ENCODE results near the gene ARHGAP9. TPM values are rescaled to one million over a fixed set of nuclear protein-coding genes. Genes with fewer than 3 reads are reported as not detected.

ARHGAP9 gene
- total and polyA plus RNA-seq, 2 of the 8 experiments (the other 6 are each of a cell fraction or from before 2014, with no cell fraction given): 3.2 to 6.0 TPM

GRCh38 chr12:57433370-57433769, 46.3 kb downstream of the ARHGAP9 start:
- H3K27me3 ChIP-seq (replicated peaks in 1 of 4; ENCODE audit: control insufficient read depth in 3 of 4, extremely low read depth in 1 of 4, insufficient read depth in 3 of 4, low read length in 3 of 4): no peaks in the 10 kb centered on the region
- ChIA-PET POLR2A (ENCODE audit: partially characterized antibody) (interaction anchor here (1.1 to 13.2 kb wide), 3 partner anchors 9 to 182 kb away, joined by 3 to 168 read pairs (median 5); partner anchors contain the start of genes INHBE and STAC3), CTCF (ENCODE audit: partially characterized antibody) (interaction anchor here (0.8 to 7.7 kb wide), 7 partner anchors 19 to 219 kb away, joined by 3 to 112 read pairs (median 3); partner anchors contain the start of gene INHBE)
- H3K18ac ChIP-seq (ENCODE audit: extremely low read depth, low read length): no peak overlapping the region
- H2AFZ ChIP-seq (ENCODE audit: low read length): no peak overlapping the region
- no peak overlapping the region for H2BK5ac ChIP-seq (ENCODE audit: low read depth, low read length)
- peaks cover 3% of the 10 kb centered on the region for H3K79me1 ChIP-seq (ENCODE audit: low read depth, low read length)
- no peak overlapping the region for H3K56ac ChIP-seq (replicated peaks; ENCODE audit: insufficient read length, low read depth, low read length)
- FAIRE-seq (no peak), DNase-seq (ENCODE audit: low read depth in 1 of 2, low spot score in 2 of 2) (no peak)
- no peak overlapping the region for H4K91ac ChIP-seq (replicated peaks; ENCODE audit: insufficient read length, low read length)
- no peak overlapping the region for H2AK5ac ChIP-seq (ENCODE audit: low read depth, low read length)
- no peak overlapping the region for H4K5ac ChIP-seq (ENCODE audit: insufficient read length, low read depth, low read length)
- no peak overlapping the region for H2BK20ac ChIP-seq (ENCODE audit: low read length)
- no peak overlapping the region for H3K4me2 ChIP-seq (ENCODE audit: insufficient read depth in 1 of 2, low read depth in 2 of 2, low read length in 2 of 2)
- H2BK15ac ChIP-seq (ENCODE audit: low read length): no peak overlapping the region
- no peak overlapping the region for H3K9ac ChIP-seq (replicated peaks in 1 of 4; ENCODE audit: extremely low read depth in 1 of 4, low read depth in 3 of 4, low read length in 3 of 4)
- H3K27ac ChIP-seq (ENCODE audit: low read depth, low read length): no peak overlapping the region
- H3K4ac ChIP-seq (replicated peaks; ENCODE audit: insufficient read length, low read depth, low read length): no peak overlapping the region
- no peak overlapping the region for H4K8ac ChIP-seq (ENCODE audit: extremely low read depth, insufficient read depth, low read length)
- no peaks in the 10 kb centered on the region for H3K36me3 ChIP-seq (ENCODE audit: control insufficient read depth in 2 of 4, insufficient read depth in 4 of 4, low read length in 3 of 4)
- H2BK12ac ChIP-seq (ENCODE audit: low read depth, low read length): no peak overlapping the region
- no peaks in the 10 kb centered on the region for H4K20me1 ChIP-seq (replicated peaks in 1 of 2; ENCODE audit: control insufficient read depth in 1 of 2, insufficient read depth in 2 of 2, low read length in 2 of 2)
- H3K23ac ChIP-seq (ENCODE audit: insufficient read length): no peak overlapping the region
- TF ChIP-seq KDM5A (IDR thresholded peaks at IDR 0.05; ENCODE audit: low read length) (no peak), SP2 (IDR thresholded peaks at IDR 0.05; ENCODE audit: low read length) (no peak), JUN (IDR thresholded peaks at IDR 0.05; ENCODE audit: low read depth, low read length) (no peak), SUZ12 (IDR thresholded peaks at IDR 0.05; ENCODE audit: low read length) (no peak), MAFK (IDR thresholded peaks at IDR 0.05; ENCODE audit: low read depth, low read length) (no peak), SIX5 (IDR thresholded peaks at IDR 0.05; ENCODE audit: low read depth, low read length) (no peak)
- peaks cover 0 to 5% (median 2%) of the 10 kb centered on the region in 4 experiments; a peak in 5 of 7 replicates for H3K4me1 ChIP-seq (replicated peaks in 1 of 4; ENCODE audit: control insufficient read depth in 3 of 4, insufficient read depth in 4 of 4, low read length in 3 of 4)
- H2BK120ac ChIP-seq (replicated peaks; ENCODE audit: low read depth, low read length): no peak overlapping the region
- H3K4me3 ChIP-seq (ENCODE audit: extremely low read depth in 1 of 4, insufficient read depth in 2 of 4, low read depth in 3 of 4, low read length in 4 of 4): no peak overlapping the region
- 61% methylated on average over 3 of the region's 3 CpGs; no CpG with 5 or more reads in 1 of the 2 experiments for WGBS, 2 experiments (ENCODE audit: extremely low coverage in 1 of 2, insufficient coverage in 1 of 2, insufficient read length in 1 of 2, insufficient replicate concordance in 2 of 2, low coverage in 1 of 2, low lambda C conversion rate in 2 of 2, missing lambda C conversion rate in 1 of 2)
- no peaks in the 10 kb centered on the region for H3K9me3 ChIP-seq (ENCODE audit: insufficient read depth in 2 of 2, low read depth in 1 of 2, low read length in 1 of 2)
- H3K79me2 ChIP-seq (ENCODE audit: control insufficient read depth in 1 of 2, insufficient read depth in 2 of 2, low read length in 2 of 2): peaks cover 0 to 14% of the 10 kb centered on the region in 2 experiments; a peak in 2 of 4 replicates
- peaks cover 3% of the 10 kb centered on the region; the same call in 1 of the 2 replicates for H3K23me2 ChIP-seq (ENCODE audit: low read depth, low read length)
- no peak overlapping the region for H3K14ac ChIP-seq (ENCODE audit: insufficient read length)

All from H1 (cell line).